ENCODE measurements around the gene HDAC4. TPM values are rescaled to one million over a fixed set of nuclear protein-coding genes. Genes with fewer than 3 reads are reported as not detected.

HDAC4 gene
- total and polyA plus RNA-seq, 8 donors = 1.7 to 98.8 (median 24.5) TPM

GRCh38 chr2:239370876-239371725, 29.7 kb downstream of the HDAC4 start:
- no peak for DNase-seq
- intact Hi-C loops (cut with DNase I; ENCODE audit: low total_unique reads) = no loop called here
- 94 to 97% (median 96%) methylated on average over 13 of the region's 13 CpGs for WGBS, 5 donors
- no peak overlapping the region for H3K27ac ChIP-seq
- no peaks in the 10 kb centered on the region for H3K9me3 ChIP-seq
- no peak overlapping the region for H3K4me3 ChIP-seq
- H3K36me3 ChIP-seq = peaks cover 0 to 20% (median 16%) of the 10 kb centered on the region in 4 donors
- TF ChIP-seq POLR2AphosphoS5 (IDR thresholded peaks at IDR 0.05) (no peak), CTCF (IDR thresholded peaks at IDR 0.05) (no peak), EP300 (IDR thresholded peaks at IDR 0.05) (no peak), POLR2A (IDR thresholded peaks at IDR 0.05) (no peak)
- peaks cover 0 to 17% (median 3%) of the 10 kb centered on the region in 4 donors for H3K4me1 ChIP-seq
- H3K27me3 ChIP-seq = no peaks in the 10 kb centered on the region

- intact Hi-C loops (cut with DNase I; ENCODE audit: low total_unique reads) = no loop called here
- peaks cover 0 to 16% (median 14%) of the 10 kb centered on the region in 4 donors for H3K36me3 ChIP-seq
- no peak overlapping the region for H3K4me3 ChIP-seq
- H3K27me3 ChIP-seq = no peaks in the 10 kb centered on the region
- TF ChIP-seq POLR2A (IDR thresholded peaks at IDR 0.05) = no peak
- no peak for TF ChIP-seq EP300 (IDR thresholded peaks at IDR 0.05)
- TF ChIP-seq CTCF (IDR thresholded peaks at IDR 0.05) = no peak
- no peak for TF ChIP-seq POLR2AphosphoS5 (IDR thresholded peaks at IDR 0.05)
- no peaks in the 10 kb centered on the region for H3K9me3 ChIP-seq
- peak overlapping the region in 1 of 5 donors; percentile 1 for H3K27ac ChIP-seq
- peaks cover 0 to 17% (median 3%) of the 10 kb centered on the region in 4 donors for H3K4me1 ChIP-seq
- 93 to 96% (median 95%) methylated on average over 5 to 9 of the region's 9 CpGs for WGBS, 5 donors
- no peak for DNase-seq
Measured at GRCh38 chr2:239370403-239370802, 30.4 kb downstream of the HDAC4 start.

- H3K9me3 ChIP-seq = no peaks in the 10 kb centered on the region
- H3K27me3 ChIP-seq = no peaks in the 10 kb centered on the region
- H3K27ac ChIP-seq = peak overlapping the region in 2 of 5 donors; percentile 1 to 11
- DNase-seq = peak in 1 of 2 donors; percentile 70
- 78 to 87% (median 81%) methylated on average over 20 of the region's 20 CpGs for WGBS, 5 donors
- H3K4me1 ChIP-seq = peaks cover 0 to 17% (median 4%) of the 10 kb centered on the region in 4 donors
- H3K4me3 ChIP-seq = no peak overlapping the region
- peaks cover 0 to 12% (median 8%) of the 10 kb centered on the region in 4 donors for H3K36me3 ChIP-seq
- TF ChIP-seq POLR2AphosphoS5 (IDR thresholded peaks at IDR 0.05) (no peak), CTCF (IDR thresholded peaks at IDR 0.05) (no peak), POLR2A (IDR thresholded peaks at IDR 0.05) (no peak), EP300 (IDR thresholded peaks at IDR 0.05) (no peak)
- intact Hi-C loops (cut with DNase I; ENCODE audit: low total_unique reads) = no loop called here
Measured at GRCh38 chr2:239369631-239370161, 31.1 kb downstream of the HDAC4 start.

GRCh38 chr2:239368906-239369552, 31.8 kb downstream of the HDAC4 start:
- DNase-seq = peak in 1 of 2 donors; percentile 52
- H3K4me1 ChIP-seq = peaks cover 0 to 17% (median 8%) of the 10 kb centered on the region in 4 donors
- 77 to 83% (median 80%) methylated on average over 14 to 20 of the region's 20 CpGs for WGBS, 5 donors

More at GRCh38 chr2:239368906-239369552, 31.8 kb downstream of the HDAC4 start:
- Histone ChIP-seq H3K36me3 (peaks cover 0 to 12% (median 7%) of the 10 kb centered on the region in 4 donors), H3K27me3 (no peaks in the 10 kb centered on the region), H3K9me3 (no peaks in the 10 kb centered on the region), H3K4me3 (no peak overlapping the region), H3K27ac (peak overlapping the region in 1 of 5 donors; percentile 11)
- TF ChIP-seq CTCF (IDR thresholded peaks at IDR 0.05) = no peak
- intact Hi-C loops (cut with DNase I; ENCODE audit: low total_unique reads) = no loop called here

All from stomach (tissue), 9 donors.